ENCODE data around the gene ZNF286A. TPM values are rescaled to one million over a fixed set of nuclear protein-coding genes. Genes with fewer than 3 reads are reported as not detected.

Gene ZNF286A
- total RNA-seq, 1 donor from 2014 or later = 20.8 TPM

- TF ChIP-seq CTCF (IDR thresholded peaks at IDR 0.05; ENCODE audit: insufficient read depth, low read length, severe bottlenecking) = no peak
- Histone ChIP-seq H3K36me3 (ENCODE audit: control insufficient read depth, insufficient read depth, low read length) (no peaks in the 10 kb centered on the region), H3K27me3 (ENCODE audit: control insufficient read depth, insufficient read depth, low read length) (no peaks in the 10 kb centered on the region), H3K4me3 (ENCODE audit: low read depth, low read length) (no peak overlapping the region)
- no peak for FAIRE-seq
- DNase-seq (ENCODE audit: low read depth) = peak; percentile 65
Measured at GRCh38 chr17:15654886-15655561, 44.5 kb upstream of the ZNF286A start.

- DNase-seq (ENCODE audit: low read depth) (peak; percentile 92), FAIRE-seq (peak; percentile 18)
- no peak for TF ChIP-seq CTCF (IDR thresholded peaks at IDR 0.05; ENCODE audit: insufficient read depth, low read length, severe bottlenecking)
- Histone ChIP-seq H3K4me3 (ENCODE audit: low read depth, low read length) (no peak overlapping the region), H3K27me3 (ENCODE audit: control insufficient read depth, insufficient read depth, low read length) (no peaks in the 10 kb centered on the region), H3K36me3 (ENCODE audit: control insufficient read depth, insufficient read depth, low read length) (no peaks in the 10 kb centered on the region)
Measured at GRCh38 chr17:15657868-15658267, 41.7 kb upstream of the ZNF286A start.

- H3K27me3 ChIP-seq (ENCODE audit: control insufficient read depth, insufficient read depth, low read length) = no peaks in the 10 kb centered on the region
- no peak for FAIRE-seq
- DNase-seq (ENCODE audit: low read depth) = peak; percentile 90
- H3K36me3 ChIP-seq (ENCODE audit: control insufficient read depth, insufficient read depth, low read length) = no peaks in the 10 kb centered on the region
- TF ChIP-seq CTCF (IDR thresholded peaks at IDR 0.05; ENCODE audit: insufficient read depth, low read length, severe bottlenecking) = no peak
- no peak overlapping the region for H3K4me3 ChIP-seq (ENCODE audit: low read depth, low read length)
Measured at GRCh38 chr17:15658296-15658695, 41.3 kb upstream of the ZNF286A start.

- peaks cover 2% of the 10 kb centered on the region for H3K36me3 ChIP-seq (ENCODE audit: control insufficient read depth, insufficient read depth, low read length)
- no peak for TF ChIP-seq CTCF (IDR thresholded peaks at IDR 0.05; ENCODE audit: insufficient read depth, low read length, severe bottlenecking)
- no peaks in the 10 kb centered on the region for H3K27me3 ChIP-seq (ENCODE audit: control insufficient read depth, insufficient read depth, low read length)
- no peak overlapping the region for H3K4me3 ChIP-seq (ENCODE audit: low read depth, low read length)
- FAIRE-seq (no peak), DNase-seq (ENCODE audit: low read depth) (no peak)
Measured at GRCh38 chr17:15659236-15659635, 40.3 kb upstream of the ZNF286A start.

GRCh38 chr17:15659663-15660062, 39.9 kb upstream of the ZNF286A start:
- Histone ChIP-seq H3K27me3 (ENCODE audit: control insufficient read depth, insufficient read depth, low read length) (no peaks in the 10 kb centered on the region), H3K4me3 (ENCODE audit: low read depth, low read length) (no peak overlapping the region), H3K36me3 (ENCODE audit: control insufficient read depth, insufficient read depth, low read length) (peaks cover 3% of the 10 kb centered on the region)
- FAIRE-seq = no peak
- peak; percentile 81 for DNase-seq (ENCODE audit: low read depth)
- TF ChIP-seq CTCF (IDR thresholded peaks at IDR 0.05; ENCODE audit: insufficient read depth, low read length, severe bottlenecking) = no peak

- no peaks in the 10 kb centered on the region for H3K27me3 ChIP-seq (ENCODE audit: control insufficient read depth, insufficient read depth, low read length)
- no peak for TF ChIP-seq CTCF (IDR thresholded peaks at IDR 0.05; ENCODE audit: insufficient read depth, low read length, severe bottlenecking)
- no peak overlapping the region for H3K4me3 ChIP-seq (ENCODE audit: low read depth, low read length)
- FAIRE-seq (no peak), DNase-seq (ENCODE audit: low read depth) (no peak)
- H3K36me3 ChIP-seq (ENCODE audit: control insufficient read depth, insufficient read depth, low read length) = peaks cover 3% of the 10 kb centered on the region
Measured at GRCh38 chr17:15660077-15660476, 39.5 kb upstream of the ZNF286A start.

All from bronchial epithelial cell (primary cell).